B cell (primary cell): ENCODE data around the gene RPS15.

Experiments
- CTCF ChIP-seq: fragments of 200-600 bp; IDR thresholded peaks from one replicate; pipeline ENCODE4 v1.8.0; 2022; ENCODE audit warnings: antibody characterized with exemption, mild to moderate bottlenecking
- EZH2 ChIP-seq: IDR thresholded peaks from 2 replicates; pipeline ENCODE4 v1.6.1; 2012; ENCODE audit warnings: borderline replicate concordance, low read depth, mild to moderate bottlenecking, moderate library complexity, low read length; ENCODE audit not compliant: insufficient read depth, poor library complexity, severe bottlenecking

GRCh38 chr19:1417145-1417544, 21.1 kb upstream of the RPS15 start:
- TF ChIP-seq CTCF (no peak), EZH2 (no peak)
